ENCODE measurements around the gene SLC2A11. TPM values are rescaled to one million over a fixed set of nuclear protein-coding genes. Genes with fewer than 3 reads are reported as not detected.

SLC2A11 gene
- total RNA-seq, 1 experiment from 2014 or later, result 17.2 TPM

GRCh38 chr22:23858484-23858815 is 775 bp downstream of the SLC2A11 start:
- H4K20me1 ChIP-seq (ENCODE audit: insufficient read depth), result no peaks in the 10 kb centered on the region
- H3K79me2 ChIP-seq (ENCODE audit: insufficient read depth, low read length), result no peaks in the 10 kb centered on the region
- ChIA-PET CTCF (interaction anchor here (0.8 to 3.4 kb wide), 5 partner anchors 9 to 87 kb away, joined by 3 to 44 read pairs (median 4); partner anchors contain the start of gene MIF), RAD21 (ENCODE audit: low non-redundant PET in 1 of 2, low total read pairs in 2 of 2, uncharacterized antibody in 2 of 2, unreplicated experiment in 2 of 2) (no interaction called here), POLR2A (interaction anchor here (0.6 to 1.9 kb wide), 5 partner anchors 9 to 108 kb away, joined by 3 to 6 read pairs (median 3); partner anchors contain the start of genes MIF and ZNF70)
- H3K36me3 ChIP-seq (ENCODE audit: control insufficient read depth in 1 of 2, insufficient read depth in 2 of 2, low read length in 2 of 2), result no peaks in the 10 kb centered on the region
- intact Hi-C loops (cut with micrococcal nuclease), result loop anchor here (5.0 kb wide), 1 partner anchor 34 kb away; the partner anchor contains the start of gene MIF
- peak overlapping the region; percentile 71 for H3K27ac ChIP-seq (ENCODE audit: low read depth, low read length)
- H3K4me1 ChIP-seq (ENCODE audit: control insufficient read depth in 1 of 2, insufficient read depth in 2 of 2, low read length in 2 of 2), result peaks cover 4 to 13% of the 10 kb centered on the region in 2 experiments; a peak in 2 of 4 replicates
- H2AFZ ChIP-seq (ENCODE audit: low read depth, low read length, poor library complexity, severe bottlenecking), result no peak overlapping the region
- no peaks in the 10 kb centered on the region for H3K9me3 ChIP-seq (ENCODE audit: control insufficient read depth in 1 of 2, insufficient read depth in 1 of 2, low read depth in 1 of 2, low read length in 2 of 2)
- ATAC-seq (no peak), DNase-seq (ENCODE audit: low read depth, low spot score) (no peak)
- BruUV-seq (replicated peaks), result no TSS peak
- no peaks in the 10 kb centered on the region for H3K27me3 ChIP-seq (ENCODE audit: insufficient read depth, low read length)
- peak overlapping the region; percentile 87 for H3K4me2 ChIP-seq (ENCODE audit: low read length)
- H3K9ac ChIP-seq (ENCODE audit: low read length), result peak overlapping the region; percentile 70
- TF ChIP-seq ATF3 (IDR thresholded peaks at IDR 0.05), result no peak
- no peak for TF ChIP-seq MAX (IDR thresholded peaks at IDR 0.05)
- TF ChIP-seq YY1 (IDR thresholded peaks at IDR 0.05; ENCODE audit: extremely low read depth, insufficient replicate concordance, low read depth, low read length), result no peak
- TF ChIP-seq, protein P1, sequence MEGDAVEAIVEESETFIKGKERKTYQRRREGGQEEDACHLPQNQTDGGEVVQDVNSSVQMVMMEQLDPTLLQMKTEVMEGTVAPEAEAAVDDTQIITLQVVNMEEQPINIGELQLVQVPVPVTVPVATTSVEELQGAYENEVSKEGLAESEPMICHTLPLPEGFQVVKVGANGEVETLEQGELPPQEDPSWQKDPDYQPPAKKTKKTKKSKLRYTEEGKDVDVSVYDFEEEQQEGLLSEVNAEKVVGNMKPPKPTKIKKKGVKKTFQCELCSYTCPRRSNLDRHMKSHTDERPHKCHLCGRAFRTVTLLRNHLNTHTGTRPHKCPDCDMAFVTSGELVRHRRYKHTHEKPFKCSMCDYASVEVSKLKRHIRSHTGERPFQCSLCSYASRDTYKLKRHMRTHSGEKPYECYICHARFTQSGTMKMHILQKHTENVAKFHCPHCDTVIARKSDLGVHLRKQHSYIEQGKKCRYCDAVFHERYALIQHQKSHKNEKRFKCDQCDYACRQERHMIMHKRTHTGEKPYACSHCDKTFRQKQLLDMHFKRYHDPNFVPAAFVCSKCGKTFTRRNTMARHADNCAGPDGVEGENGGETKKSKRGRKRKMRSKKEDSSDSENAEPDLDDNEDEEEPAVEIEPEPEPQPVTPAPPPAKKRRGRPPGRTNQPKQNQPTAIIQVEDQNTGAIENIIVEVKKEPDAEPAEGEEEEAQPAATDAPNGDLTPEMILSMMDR (IDR thresholded peaks at IDR 0.05 in 2 of 3, conservative IDR thresholded peaks at IDR 0.05 in 1 of 3; ENCODE audit: borderline replicate concordance in 1 of 3, insufficient read depth in 1 of 3, low read depth in 2 of 3, low read length in 2 of 3), result 0 out of 6 replicates have a peak, but pooled peaks of 1 of the 3 experiments have one; percentile 7
- TF ChIP-seq ZFX (IDR thresholded peaks at IDR 0.05), result no peak
- TF ChIP-seq CEBPB (IDR thresholded peaks at IDR 0.05; ENCODE audit: low read depth), result no peak
- TF ChIP-seq, protein P2, sequence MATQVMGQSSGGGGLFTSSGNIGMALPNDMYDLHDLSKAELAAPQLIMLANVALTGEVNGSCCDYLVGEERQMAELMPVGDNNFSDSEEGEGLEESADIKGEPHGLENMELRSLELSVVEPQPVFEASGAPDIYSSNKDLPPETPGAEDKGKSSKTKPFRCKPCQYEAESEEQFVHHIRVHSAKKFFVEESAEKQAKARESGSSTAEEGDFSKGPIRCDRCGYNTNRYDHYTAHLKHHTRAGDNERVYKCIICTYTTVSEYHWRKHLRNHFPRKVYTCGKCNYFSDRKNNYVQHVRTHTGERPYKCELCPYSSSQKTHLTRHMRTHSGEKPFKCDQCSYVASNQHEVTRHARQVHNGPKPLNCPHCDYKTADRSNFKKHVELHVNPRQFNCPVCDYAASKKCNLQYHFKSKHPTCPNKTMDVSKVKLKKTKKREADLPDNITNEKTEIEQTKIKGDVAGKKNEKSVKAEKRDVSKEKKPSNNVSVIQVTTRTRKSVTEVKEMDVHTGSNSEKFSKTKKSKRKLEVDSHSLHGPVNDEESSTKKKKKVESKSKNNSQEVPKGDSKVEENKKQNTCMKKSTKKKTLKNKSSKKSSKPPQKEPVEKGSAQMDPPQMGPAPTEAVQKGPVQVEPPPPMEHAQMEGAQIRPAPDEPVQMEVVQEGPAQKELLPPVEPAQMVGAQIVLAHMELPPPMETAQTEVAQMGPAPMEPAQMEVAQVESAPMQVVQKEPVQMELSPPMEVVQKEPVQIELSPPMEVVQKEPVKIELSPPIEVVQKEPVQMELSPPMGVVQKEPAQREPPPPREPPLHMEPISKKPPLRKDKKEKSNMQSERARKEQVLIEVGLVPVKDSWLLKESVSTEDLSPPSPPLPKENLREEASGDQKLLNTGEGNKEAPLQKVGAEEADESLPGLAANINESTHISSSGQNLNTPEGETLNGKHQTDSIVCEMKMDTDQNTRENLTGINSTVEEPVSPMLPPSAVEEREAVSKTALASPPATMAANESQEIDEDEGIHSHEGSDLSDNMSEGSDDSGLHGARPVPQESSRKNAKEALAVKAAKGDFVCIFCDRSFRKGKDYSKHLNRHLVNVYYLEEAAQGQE (IDR thresholded peaks at IDR 0.05; ENCODE audit: low read depth), result no peak
- H3K4me3 ChIP-seq (replicated peaks in 1 of 2; ENCODE audit: low read depth in 1 of 2, low read length in 2 of 2), result peak overlapping the region; percentile 74 to 80
- no peaks in the 10 kb centered on the region for H3K9me2 ChIP-seq (ENCODE audit: insufficient read depth)
